Sciatic nerve (tissue), 2 donors: ENCODE measurements around the gene FBXO47. TPM values are rescaled to one million over a fixed set of nuclear protein-coding genes. Genes with fewer than 3 reads are reported as not detected.
"Not testable (repeated sequence)": the region's sequence is repeated elsewhere in the genome, so short reads cannot be mapped to it uniquely, and the experiment has no call there.

Experiments used
- ATAC-seq: fragments of 200-7000 bp; cut with Tn5 transposase; one replicate; pipeline ENCODE4 v1.9.1; 2020; ENCODE audit warnings: mild to moderate bottlenecking, moderate library complexity
- DNase-seq: peaks from one replicate; pipeline ENCODE4 v3.0.0-alpha.2; 2020; ENCODE audit warnings: low spot score
- intact Hi-C: fragments of 100-400 bp; cut with DNase I; formaldehyde crosslinking; loops from one replicate; pipeline ENCODE4 v1.14.2; 2022
- total RNA-seq: library from RNA; stranded (reverse); fragmentation: NEBNext Ultra II Directional; extraction: Animal tissue kit (Norgen Biotek cat#: 25700); gene quantifications from one replicate; pipeline ENCODE4 v1.2.1, GENCODE V29; 2021
- donor health status: DM: no; HTN: no; CAD: no.
- donor health status: DM: no; HTN: no; CAD: no.

FBXO47 gene
- total RNA-seq, 1 donor from 2014 or later = not detected

DNA sequence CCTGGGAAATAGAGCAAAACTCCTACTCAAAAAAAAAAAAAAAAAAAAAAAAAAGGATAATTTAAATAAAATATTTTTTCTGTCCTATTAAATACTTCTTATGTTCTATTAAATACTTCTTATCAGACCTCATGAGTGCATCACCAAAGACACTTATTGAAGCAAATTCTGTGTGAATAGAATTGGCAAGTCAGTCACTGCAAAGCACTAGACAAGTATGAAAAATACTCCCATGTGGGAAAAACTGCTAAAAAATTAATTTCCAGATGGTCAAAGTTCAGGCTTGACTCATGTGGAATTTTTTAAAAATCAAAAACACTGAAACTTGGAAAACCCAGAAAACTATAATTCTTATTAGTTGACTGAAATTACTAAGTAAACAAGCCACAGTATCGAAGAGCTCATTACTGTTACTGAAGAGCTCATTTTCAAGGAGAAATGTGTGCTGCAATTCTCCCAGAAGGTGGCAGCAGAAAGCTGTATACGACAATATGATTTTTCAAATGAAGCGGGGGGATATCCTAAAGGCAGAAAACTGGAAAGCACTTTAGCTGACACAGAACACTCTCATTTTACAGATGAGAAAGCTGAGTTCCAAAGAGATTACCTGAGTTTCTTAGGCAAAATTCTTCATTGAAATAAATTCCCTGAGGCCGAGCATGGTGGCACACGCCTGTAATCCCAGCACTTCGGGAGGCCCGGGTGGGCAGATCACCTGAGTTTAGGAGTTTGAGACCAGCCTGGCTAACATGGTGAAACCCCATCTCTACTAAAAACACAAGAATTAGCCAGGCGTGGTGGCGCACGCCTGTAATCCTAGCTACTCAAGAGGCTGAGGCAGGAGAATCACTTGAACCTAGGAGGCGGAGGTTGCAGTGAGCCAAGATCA is 15.9 kb upstream of the FBXO47 start:
- ATAC-seq (peak; percentile 89), DNase-seq (no peak)
- intact Hi-C loops = loop anchor here (5.0 kb wide), 1 partner anchor 169 kb away; the partner anchor contains the start of gene PLXDC1

DNA sequence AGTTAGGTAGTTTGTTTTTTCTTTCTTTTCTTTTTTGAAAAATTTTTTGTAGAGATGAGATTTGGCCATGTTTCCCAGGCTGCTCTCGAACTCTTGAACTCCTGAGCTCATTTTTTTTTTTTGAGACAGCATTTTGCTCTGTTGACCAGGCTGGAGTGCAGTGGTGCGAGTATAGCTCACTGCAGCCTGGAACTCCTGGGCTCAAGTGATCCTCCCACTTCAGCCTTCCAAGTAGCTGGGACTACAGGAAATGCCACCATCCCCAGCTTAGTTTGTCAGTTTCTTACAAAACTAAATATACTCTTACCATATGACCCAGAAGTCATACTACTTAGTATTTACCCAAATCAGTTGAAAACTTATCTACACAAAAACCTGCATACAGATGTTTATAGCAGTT is 14.4 kb upstream of the FBXO47 start:
- intact Hi-C loops = loop anchor here (5.0 kb wide), 1 partner anchor 171 kb away; the partner anchor contains the start of gene PLXDC1
- ATAC-seq (no peak), DNase-seq (no peak)

DNA sequence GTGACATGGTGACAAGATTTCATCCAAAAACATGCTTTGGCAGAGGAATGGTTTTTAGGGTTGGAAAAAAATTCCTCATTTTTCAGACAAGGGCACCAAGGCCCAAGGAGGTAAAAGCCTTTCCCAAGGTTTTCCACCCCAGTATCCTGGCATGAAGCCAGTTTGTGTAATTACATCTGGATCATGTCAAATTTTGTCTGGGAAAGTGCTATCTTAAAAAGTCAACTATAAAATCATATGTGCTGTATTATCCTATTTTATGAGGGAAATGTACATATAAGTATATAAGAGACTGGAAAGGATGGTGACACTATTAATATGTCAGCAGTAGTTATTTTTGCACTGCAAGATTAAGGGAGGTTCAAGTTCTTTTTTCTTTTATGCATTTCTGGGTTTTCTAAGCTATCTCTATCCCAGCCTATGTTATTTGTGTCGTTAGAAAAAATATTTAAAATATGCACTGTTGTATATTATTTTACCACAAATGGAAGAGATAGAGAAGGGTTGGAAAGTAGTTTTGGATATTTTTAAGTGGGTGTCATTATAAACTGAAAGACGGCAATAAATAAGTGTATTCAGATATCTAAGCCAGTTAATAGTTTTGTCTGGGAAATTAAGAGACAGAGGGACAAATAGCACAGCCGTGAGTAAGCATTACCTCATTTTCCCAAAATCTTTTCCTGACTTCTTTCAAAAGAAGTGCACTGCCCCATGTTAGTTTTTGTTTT is 13.5 kb upstream of the FBXO47 start:
- ATAC-seq = peak; percentile 11
- intact Hi-C loops = loop anchor here (5.0 kb wide), 1 partner anchor 172 kb away; the partner anchor contains the start of gene PLXDC1
- DNase-seq = no peak

DNA sequence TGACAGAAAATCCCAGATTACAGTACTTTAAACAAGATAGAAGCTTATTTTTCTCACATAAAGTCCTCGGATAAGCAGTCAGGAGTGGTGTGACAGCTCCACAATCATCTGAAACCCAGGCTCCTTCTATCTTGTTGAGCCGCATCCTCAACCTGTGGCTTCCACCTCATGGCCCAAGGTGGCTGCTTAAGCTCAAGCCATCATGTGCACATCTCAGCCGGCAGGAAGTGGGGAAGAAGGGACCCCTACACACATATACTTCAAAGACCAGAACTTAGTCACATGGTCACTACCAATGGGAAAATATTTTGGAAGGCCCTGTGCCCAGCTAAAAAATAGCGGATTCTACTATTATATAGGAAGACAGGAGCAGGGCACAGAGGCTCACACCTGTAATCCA is 11.0 kb upstream of the FBXO47 start:
- intact Hi-C loops = no loop called here
- ATAC-seq = no peak
- no peak for DNase-seq

DNA sequence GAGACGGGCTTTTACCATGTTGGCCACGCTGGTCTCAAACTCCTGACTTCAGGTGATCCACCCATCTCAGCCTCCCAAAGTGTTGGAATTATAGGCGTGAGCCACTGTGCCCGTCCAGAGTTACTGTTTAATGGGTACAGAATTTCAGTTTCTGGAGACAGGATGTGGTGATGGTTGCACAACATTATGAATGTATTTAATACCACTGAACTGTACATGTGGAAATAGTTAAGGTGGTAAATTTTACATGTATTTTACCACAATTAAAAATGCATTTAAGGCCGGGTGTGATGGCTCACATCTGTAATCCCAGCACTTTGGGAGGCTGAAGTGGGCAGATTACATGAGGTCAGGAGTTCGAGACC is 9.0 kb upstream of the FBXO47 start:
- intact Hi-C loops, ATAC-seq, DNase-seq: not testable (repeated sequence)

DNA sequence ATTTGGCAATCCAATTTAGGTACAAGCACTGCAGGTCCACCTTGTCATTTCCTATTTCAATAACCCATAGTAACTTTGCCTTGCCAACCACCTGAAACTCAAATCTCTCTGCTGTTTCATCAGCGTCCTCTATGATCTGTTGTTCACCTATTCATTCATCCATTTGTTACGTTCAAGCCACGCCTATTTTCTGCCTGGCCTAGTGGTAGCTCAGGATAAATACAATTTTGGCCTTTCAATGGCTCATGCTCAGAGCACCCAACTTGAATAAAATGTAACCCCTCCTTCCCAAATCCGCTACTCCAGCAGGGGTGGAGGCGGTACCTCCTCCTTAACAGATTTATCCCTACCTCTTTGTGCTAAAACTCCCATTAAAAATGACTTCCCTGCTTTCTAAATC is 3.6 kb upstream of the FBXO47 start:
- ATAC-seq (no peak), DNase-seq (no peak)
- intact Hi-C loops = no loop called here

DNA sequence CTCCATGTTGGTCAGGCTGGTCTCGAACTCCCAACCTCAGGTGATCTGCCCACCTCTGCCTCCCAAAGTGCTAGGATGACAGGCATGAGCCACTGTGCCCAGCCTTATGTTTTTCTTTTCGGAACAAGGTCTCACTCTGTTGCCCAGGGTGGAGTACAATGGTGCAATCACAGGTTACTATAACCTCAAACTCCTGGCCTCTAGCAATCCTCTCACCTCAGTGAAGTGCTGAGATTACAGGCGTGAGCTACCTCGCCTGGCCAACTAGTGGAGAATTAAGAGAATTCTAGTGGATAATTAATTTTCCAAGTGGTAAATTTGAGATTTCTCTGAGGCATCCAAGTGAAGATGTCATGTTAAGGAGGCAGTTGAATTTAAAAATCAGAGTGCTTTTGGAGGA is 2.9 kb upstream of the FBXO47 start:
- no peak for ATAC-seq
- intact Hi-C loops = no loop called here
- no peak for DNase-seq

DNA sequence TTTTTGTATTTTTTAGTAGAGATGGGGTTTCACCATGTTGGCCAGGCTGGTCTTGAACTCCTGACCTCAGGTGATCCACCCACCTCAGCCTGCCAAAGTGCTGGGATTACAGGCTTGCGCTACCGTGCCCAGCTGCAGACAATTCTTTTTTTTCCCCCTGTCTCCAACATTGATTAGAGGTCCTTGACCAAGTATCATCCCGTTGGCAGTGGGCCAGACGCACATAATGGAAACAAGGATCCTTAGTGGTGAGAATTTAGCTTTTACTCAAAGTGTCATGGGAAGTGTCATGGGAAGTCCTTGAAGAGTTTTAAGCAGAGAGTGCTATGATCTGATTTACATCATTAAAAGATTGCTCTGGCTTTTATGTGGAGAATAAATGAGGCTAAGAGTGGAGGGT is 2.1 kb upstream of the FBXO47 start:
- DNase-seq (peak; percentile 66), ATAC-seq (no peak)
- intact Hi-C loops = loop anchor here (5.0 kb wide), 1 partner anchor 102 kb away; no protein-coding TSS in a partner anchor

DNA sequence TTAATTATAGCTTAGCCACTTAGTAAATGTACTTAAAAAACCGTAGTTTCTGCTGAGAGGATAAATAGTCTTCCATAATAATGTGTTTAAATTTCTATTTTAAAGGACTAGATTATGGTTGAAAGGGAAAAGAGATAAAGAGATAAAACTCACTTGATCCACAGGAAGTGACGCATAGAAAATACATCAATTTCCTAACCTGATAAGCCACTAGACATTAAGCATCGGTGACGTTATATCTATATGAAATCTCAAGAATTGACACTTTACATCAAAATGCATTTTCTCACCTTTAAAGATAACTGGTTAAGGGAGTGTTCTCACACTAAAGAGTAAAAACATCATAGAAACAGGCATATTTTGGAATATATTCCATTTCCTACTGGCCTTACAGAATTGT is 5.8 kb downstream of the FBXO47 start:
- intact Hi-C loops = no loop called here
- DNase-seq (no peak), ATAC-seq (no peak)

DNA sequence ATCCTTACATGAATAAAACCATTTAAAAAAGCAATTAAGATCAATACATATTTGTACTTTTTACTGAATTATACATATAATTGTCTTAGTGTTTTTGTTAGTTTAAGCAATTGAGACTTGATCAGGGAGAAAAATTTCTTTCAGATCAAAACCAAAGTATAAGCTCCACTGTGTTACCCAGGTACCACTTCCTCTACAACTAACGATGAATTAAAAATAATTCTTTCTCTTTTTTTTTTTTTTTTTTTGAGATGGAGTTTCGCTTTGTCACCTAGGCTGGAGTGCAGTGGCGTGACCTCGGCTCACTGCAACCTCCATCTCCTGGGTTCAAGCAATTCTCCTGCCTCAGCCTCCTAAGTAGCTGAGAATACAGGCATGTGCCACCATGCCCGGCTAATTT is 6.8 kb downstream of the FBXO47 start:
- DNase-seq = no peak
- no peak for ATAC-seq
- intact Hi-C loops = no loop called here

DNA sequence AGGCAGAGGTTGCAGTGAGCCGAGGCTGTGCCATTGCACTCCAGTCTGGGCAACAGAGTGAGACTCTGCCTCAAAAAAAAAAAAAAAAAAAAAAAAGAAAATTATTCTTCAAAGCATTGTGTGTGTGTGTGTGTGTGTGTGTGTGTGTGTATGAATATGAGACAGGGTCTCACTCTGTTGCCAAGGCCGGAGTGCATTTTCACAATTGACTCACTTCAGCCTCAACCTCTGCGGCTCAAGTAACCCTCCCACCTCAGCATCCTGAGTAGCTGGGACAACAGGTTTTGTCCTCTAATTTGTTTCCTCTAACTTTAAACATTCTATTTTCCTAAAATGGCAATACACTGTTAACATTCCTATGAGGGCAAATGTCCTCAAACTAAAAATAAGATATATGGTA is 7.7 kb downstream of the FBXO47 start:
- intact Hi-C loops = no loop called here
- no peak for DNase-seq
- ATAC-seq = no peak

DNA sequence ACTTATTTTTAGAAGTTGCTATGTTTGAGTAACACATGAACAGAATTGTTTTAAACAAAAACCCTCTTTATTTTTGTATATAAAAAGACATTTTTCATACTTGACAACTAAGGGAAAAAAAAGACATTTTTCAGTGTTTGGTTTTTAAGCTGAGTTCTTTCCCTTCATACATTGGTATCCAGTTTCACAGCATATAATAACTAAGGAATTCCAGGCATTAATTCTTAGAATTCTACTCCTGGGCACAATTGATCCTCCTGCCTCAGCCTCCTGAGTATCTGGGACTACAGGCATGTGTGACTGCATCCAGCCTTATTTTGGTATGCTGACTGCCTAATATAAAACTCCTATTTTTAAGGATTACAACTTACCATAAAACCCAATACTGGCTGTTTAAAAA is 8.4 kb downstream of the FBXO47 start:
- ATAC-seq (no peak), DNase-seq (no peak)
- intact Hi-C loops = no loop called here

DNA sequence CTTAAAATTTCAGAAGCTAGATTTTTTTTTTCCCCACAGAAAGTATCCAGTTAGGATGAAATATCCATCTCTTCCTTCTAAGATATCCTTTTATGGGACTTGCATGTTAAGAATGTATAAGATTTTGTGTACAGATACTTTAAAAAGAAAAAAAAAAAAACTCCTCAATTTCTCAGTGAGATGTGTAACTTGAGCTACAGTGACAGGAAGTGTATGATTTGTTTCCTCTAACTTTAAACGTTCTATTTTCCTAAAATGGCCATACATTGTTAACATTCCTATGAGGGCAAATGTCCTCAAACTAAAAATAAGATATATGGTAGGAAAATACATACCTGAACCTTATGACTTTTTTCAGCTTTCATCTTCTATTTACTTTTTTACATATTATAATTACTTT is 8.9 kb downstream of the FBXO47 start:
- DNase-seq (no peak), ATAC-seq (no peak)
- intact Hi-C loops = no loop called here

DNA sequence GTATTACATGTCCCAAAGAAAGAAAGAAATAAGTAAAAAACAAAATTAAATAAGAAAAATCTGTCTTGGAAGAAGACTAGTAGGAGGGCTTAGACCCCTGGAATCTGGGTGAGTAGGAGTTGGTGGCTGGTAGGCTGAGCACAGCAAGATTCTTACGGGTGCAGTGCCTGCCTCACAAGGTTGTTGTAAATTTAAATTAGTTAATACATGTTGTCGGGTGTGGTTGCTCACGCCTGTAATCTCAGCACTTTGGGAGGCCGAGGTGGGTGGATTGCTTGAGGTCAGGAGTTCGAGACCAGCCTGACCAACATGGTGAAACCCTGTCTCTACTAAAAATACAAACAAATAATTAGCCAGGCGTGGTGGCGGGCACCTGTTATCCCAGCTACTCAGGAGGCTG is 13.4 kb downstream of the FBXO47 start:
- ATAC-seq, intact Hi-C loops, DNase-seq: not testable (repeated sequence)

DNA sequence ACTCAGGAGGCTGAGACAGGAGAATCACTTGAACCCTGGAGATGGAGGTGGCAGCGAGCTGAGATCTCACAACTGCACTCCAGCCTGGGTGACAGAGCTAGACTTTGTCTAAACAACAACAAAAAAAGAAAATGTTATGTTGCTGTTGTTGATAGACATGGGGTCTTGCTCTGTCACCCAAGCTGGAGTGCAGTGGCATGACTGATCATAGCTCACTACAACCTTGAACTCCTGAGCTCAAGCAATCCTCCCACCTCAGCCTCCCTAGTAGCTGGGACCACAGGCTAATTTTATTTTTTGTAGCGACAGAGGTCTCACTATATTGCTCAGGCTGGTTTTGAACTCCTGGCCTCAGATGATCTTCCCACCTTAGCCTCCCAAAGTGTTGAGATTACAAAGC is 20.0 kb downstream of the FBXO47 start:
- intact Hi-C loops = no loop called here
- ATAC-seq (no peak), DNase-seq (no peak)

DNA sequence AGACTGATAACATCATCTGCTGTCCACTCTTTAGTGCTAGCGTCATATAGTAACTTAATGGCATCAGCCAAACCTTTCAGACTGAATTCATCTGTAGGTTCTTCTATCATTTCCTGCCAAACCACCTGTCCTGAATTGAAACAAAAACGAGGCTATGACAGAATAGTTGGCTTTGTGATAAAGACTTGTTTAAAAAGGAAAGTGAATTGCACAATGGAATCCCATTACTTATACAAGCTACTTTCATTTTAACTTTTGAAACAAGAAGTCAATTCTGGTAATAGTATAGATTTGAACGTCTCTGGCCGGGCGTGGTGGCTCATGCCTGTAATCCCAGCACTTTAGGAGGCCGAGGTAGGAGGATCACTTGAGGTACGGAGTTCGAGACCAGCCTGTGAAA is 23.6 kb downstream of the FBXO47 start:
- intact Hi-C loops = no loop called here
- ATAC-seq = no peak

DNA sequence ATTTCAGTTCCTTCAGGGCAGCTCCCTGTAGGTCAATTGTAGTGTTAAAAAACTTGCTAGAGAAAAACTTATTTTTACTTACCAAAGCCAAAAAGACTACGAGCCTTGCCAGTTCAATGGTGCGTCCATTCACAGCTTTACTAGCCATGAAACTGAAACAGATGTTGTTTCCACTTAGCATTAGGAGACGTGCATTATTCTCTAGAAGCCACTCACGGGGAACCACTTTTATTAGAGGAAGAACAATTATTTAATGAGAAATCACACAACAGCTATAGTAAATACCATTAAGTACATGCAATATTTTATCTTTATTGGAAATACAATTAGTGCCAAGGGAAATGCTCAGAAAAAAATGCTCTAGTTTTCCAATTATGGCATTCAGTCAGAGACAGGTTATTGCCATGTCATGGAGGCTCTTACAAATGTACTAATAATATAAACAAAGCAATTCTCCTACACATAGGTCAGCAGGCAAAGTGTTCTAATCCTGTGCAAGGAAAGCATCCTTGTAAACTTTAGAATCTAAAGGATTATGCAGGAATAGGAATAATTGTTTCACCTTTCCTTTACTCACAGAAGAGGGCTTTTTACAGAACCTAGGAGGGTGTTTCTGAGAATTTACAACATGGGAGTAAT is 24.4 kb downstream of the FBXO47 start:
- ATAC-seq (no peak), DNase-seq (no peak)
- intact Hi-C loops = no loop called here

More for the DNA sequence above, 23.6 kb downstream of the FBXO47 start:
- DNase-seq = no peak

DNA sequence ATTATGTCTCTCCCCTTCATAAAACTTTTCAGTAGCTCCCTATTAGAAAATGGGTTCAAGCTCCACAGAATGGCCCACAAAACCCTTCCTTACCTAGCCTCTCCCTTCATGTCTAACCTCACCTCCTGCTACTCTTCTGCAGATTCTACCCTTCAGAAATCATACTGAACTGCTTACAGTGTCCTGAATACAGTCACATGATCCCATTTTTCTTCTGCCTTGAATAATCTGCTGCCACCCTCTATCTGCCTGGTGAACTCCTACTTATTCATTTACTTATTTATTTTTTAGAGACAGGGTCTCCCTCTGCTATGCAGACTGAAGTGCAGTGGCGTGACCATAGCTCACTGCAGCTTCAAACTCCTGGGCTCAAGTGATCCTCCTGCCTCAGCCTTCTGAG is 26.8 kb downstream of the FBXO47 start:
- peak; percentile 24 for ATAC-seq
- no peak for DNase-seq
- intact Hi-C loops = no loop called here

DNA sequence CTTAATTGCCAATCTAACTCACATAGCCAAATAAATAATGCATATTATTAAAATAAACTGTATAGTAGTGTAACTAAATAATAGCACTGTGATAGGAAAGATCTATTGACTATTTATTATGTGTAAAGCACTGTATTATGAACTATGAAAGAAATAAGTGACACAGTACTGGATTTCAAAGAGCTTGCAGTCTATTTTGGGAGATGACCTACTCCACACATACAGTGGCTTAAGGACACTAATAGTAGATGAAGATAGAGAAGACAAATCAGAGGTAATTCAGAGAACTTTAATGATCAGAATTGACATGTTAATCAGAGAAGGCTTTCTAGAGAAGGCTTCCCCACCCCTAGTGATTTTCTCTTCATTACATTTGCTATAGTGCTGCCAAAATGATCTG is 27.2 kb downstream of the FBXO47 start:
- ATAC-seq (no peak), DNase-seq (no peak)
- intact Hi-C loops = no loop called here

DNA sequence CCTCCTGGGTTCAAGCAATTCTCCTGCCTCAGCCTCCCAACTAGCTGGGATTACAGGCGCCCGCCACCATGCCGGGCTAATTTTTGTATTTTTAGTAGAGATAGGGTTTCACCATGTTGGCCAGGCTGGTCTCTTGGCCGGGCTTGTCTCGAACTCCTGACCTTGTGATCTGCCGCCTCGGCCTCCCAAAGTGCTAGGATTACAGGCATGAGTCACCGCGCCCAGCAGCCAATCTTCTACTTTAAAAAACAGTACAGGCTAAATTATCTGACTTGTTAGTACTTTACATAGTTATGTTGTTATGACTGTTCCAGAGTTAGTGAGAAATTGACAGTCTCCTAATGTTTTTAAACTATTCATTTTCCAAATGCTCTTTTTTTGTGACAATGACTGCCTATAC is 33.2 kb downstream of the FBXO47 start:
- intact Hi-C loops, ATAC-seq, DNase-seq: not testable (repeated sequence)
